Activated naive CD4-positive, alpha-beta T cell treated with anti-CD3 and anti-CD28 coated beads, Interleukin-2, amount 10 ng/mL, durations not matched to agents 7 days and 5 days (primary cell): ENCODE results near the gene EXOC3.

Source experiments
- CTCF ChIA-PET: fragments of 350-600 bp; sonication (Branson Sonifier 250); formaldehyde crosslinking; loops from one replicate; lab custom pipeline; 2021; ENCODE audit warnings: antibody characterized with exemption; lab: Charles Lee
- DNase-seq: peaks from one replicate; pipeline ENCODE4 v3.0.0-alpha.2; 2020
- H3K27ac Mint-ChIP-seq: one replicate; pipeline ENCODE4 v1.8.0; 2021; ENCODE audit warnings: mild to moderate bottlenecking, moderate library complexity, mixed read lengths
- H3K27me3 Mint-ChIP-seq: one replicate; pipeline ENCODE4 v1.8.0; 2021; ENCODE audit warnings: mild to moderate bottlenecking, mixed read lengths
- H3K36me3 Mint-ChIP-seq: one replicate; pipeline ENCODE4 v1.8.0; 2021; ENCODE audit warnings: mixed read lengths
- H3K4me1 Mint-ChIP-seq: one replicate; pipeline ENCODE4 v1.8.0; 2021; ENCODE audit warnings: mixed read lengths
- H3K4me3 Mint-ChIP-seq: one replicate; pipeline ENCODE4 v1.8.0; 2021; ENCODE audit warnings: mild to moderate bottlenecking, moderate library complexity, mixed read lengths
- H3K9me3 Mint-ChIP-seq: one replicate; pipeline ENCODE4 v1.8.0; 2021; ENCODE audit warnings: mixed read lengths

Gene EXOC3

DNA sequence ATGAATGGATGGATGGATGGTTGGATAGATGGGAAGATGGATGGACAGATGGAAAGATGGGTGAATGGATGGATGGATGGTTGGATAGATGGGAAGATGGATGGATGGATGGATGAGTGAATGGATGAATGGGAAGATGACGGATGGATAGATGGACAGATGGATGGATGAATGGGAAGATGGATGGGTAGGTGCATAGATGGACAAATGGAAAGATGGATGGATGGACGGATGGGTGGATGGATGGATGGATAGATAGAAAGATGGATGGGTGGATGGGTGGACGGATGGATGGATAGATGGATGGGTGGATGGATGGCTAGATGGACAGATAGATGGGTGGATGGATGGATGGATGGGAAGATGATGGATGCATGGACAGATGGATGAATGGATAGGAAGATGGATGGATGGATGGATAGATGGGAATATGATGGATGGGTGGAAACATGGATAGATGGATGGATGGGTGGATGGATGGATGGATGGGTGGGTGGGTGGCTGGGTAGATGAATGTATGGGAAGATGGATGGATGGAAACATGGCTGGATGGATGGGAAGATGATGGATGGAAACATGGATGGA is 16.5 kb upstream of the EXOC3 start:
- no peaks in the 10 kb centered on the region for H3K27me3 Mint-ChIP-seq
- no peaks in the 10 kb centered on the region for H3K9me3 Mint-ChIP-seq
- DNase-seq, result no peak
- H3K4me1 Mint-ChIP-seq, result peaks cover 26% of the 10 kb centered on the region
- no peaks in the 10 kb centered on the region for H3K36me3 Mint-ChIP-seq
- CTCF ChIA-PET, result interaction anchor here (0.7 to 3.2 kb wide), 14 partner anchors 12 to 238 kb away, joined by 3 to 44 read pairs (median 4); partner anchors contain the start of gene LRRC14B
- H3K4me3 Mint-ChIP-seq, result no peak overlapping the region
- H3K27ac Mint-ChIP-seq, result no peak overlapping the region

DNA sequence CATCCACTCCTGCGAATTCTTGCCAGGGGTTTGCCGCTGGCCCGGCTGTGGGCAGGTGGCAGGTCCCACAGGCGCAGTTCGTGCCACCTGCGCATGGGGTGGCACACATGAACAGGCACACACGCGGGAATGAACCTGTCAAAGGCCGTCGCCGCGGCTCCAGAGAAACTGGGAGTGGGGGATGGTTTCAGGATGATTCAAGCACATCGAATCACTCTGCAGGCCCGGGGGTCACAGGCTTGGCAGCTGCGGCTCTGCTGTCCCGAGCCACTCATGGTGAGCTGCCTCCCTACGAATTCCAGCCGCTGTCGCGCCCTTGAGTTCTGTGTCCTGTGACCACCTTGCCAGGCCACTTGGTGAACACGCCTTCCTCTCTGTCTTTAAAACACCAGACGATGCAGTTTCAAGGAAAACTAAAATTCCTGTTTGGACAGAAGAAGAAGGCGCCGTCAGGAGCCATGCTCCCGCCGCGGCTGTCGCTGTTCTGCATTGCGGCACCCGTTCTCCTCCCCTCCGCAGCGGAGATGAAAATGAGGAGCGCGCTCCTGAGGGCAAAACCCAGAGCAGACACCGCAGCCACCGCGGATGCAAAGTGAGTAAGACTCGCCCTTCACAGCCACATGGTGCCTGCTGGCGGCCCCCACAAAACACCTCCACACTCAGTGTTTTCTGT is 15.4 kb upstream of the EXOC3 start:
- no peak overlapping the region for H3K4me3 Mint-ChIP-seq
- H3K27ac Mint-ChIP-seq, result no peak overlapping the region
- DNase-seq, result no peak
- H3K36me3 Mint-ChIP-seq, result no peaks in the 10 kb centered on the region
- CTCF ChIA-PET, result interaction anchor here (0.6 to 5.7 kb wide), 7 partner anchors 14 to 239 kb away, joined by 3 to 46 read pairs (median 4); partner anchors contain the start of gene AHRR
- peaks cover 26% of the 10 kb centered on the region for H3K4me1 Mint-ChIP-seq
- no peaks in the 10 kb centered on the region for H3K9me3 Mint-ChIP-seq
- H3K27me3 Mint-ChIP-seq, result no peaks in the 10 kb centered on the region

DNA sequence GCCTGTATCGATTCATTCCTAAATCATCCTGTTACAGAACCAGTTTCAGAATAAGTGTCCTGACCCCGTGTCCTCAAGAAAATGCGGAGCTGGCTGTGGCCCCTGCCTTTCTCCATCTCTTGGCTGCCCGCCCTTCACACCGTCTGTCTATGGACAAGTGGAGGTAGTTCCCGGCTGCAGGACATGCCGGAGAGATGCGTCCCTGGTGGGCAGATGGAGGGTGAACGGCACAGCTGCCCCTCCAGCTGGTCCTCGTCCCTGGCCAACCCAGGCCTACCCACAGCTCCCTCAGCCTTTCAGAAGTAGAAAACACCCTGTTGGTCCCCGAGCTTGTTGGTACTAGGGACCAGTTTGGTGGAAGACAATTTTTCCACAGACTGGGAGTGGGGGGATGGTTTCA is 14.8 kb upstream of the EXOC3 start:
- Mint-ChIP-seq H3K4me3 (no peak overlapping the region), H3K4me1 (peaks cover 21% of the 10 kb centered on the region), H3K36me3 (no peaks in the 10 kb centered on the region), H3K9me3 (no peaks in the 10 kb centered on the region), H3K27ac (no peak overlapping the region), H3K27me3 (no peaks in the 10 kb centered on the region)
- no peak for DNase-seq
- CTCF ChIA-PET, result interaction anchor here (0.9 to 5.7 kb wide), 8 partner anchors 8 to 111 kb away, joined by 3 to 46 read pairs (median 3); partner anchors contain the start of gene AHRR

DNA sequence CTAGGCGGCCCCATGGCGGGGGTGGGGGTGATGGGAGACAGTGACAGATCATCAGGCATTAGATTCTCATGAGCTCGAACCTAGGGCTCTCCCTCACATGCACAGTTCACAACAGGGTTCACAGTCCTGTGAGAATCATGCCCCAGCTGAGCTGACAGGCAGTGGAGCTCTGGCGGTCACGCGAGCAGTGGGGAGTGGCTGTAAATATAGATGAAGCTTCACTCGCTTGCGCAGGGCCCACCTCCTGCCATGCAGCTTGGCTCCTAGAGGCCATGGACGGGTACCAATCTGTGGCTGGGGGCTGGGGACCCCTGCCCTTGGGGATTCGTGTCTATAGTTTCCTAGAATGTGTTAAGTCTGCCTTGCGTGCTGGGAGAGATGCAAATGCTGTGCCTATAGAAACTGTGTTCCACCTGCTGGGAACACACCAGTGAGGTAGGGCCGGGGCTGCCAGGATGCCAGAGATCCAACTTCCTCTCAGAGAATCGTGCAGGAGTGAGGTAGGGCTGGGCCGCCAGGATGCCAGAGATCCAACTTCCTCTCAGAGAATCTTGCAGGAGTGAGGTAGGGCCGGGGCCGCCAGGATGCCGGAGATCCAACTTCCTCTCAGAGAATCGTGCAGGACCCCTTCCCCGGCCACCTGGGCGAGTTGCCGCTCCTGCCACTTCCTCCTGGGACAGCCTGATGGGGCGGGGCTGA is 14.1 kb upstream of the EXOC3 start:
- Mint-ChIP-seq H3K36me3 (no peaks in the 10 kb centered on the region), H3K4me1 (peaks cover 17% of the 10 kb centered on the region), H3K4me3 (no peak overlapping the region), H3K9me3 (no peaks in the 10 kb centered on the region), H3K27me3 (no peaks in the 10 kb centered on the region), H3K27ac (no peak overlapping the region)
- CTCF ChIA-PET, result interaction anchor here (0.9 to 5.7 kb wide), 10 partner anchors 9 to 111 kb away, joined by 3 to 46 read pairs (median 4); partner anchors contain the start of gene AHRR
- DNase-seq, result no peak

DNA sequence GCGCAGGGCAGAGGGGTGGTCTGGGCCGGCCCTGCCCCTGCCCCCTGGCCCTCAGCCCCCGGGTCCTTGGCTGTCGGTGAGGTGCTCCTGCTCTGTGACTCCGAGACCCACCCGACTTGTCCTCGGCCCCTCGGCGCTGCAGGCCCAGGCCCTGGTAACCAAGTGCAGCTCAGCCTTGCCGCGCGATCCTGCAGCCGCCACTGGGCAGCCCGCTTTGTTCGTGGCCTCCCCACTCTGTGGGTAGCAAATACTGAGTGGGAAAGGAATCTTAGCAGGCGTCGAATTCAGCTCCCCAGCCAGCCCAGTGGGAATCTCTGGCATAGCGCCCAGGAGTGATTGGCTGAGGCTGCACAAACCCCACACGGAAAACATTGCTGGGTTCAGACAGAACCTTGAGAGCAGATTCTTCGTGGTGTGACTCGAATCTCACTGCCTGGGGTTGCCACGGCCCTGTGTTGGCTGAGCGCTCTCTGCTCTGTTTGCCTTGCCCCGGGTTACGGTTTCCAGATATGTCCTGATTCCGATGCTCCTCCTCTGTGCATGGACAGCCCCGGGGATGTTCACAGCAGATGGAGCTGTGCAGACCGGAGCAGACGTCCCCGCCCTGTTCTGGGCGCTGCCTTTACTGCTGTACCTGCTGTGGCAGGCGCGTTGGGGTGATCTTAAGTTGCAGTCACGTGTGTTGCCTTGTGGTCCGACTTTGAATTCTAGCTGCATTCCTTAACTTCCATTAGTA is 13.4 kb upstream of the EXOC3 start:
- CTCF ChIA-PET, result interaction anchor here (1.1 to 5.7 kb wide), 8 partner anchors 9 to 148 kb away, joined by 3 to 46 read pairs (median 5); partner anchors contain the start of gene AHRR
- H3K4me3 Mint-ChIP-seq, result no peak overlapping the region
- H3K4me1 Mint-ChIP-seq, result peaks cover 13% of the 10 kb centered on the region
- no peak for DNase-seq
- no peaks in the 10 kb centered on the region for H3K36me3 Mint-ChIP-seq
- H3K27ac Mint-ChIP-seq, result no peak overlapping the region
- H3K9me3 Mint-ChIP-seq, result no peaks in the 10 kb centered on the region
- no peaks in the 10 kb centered on the region for H3K27me3 Mint-ChIP-seq

DNA sequence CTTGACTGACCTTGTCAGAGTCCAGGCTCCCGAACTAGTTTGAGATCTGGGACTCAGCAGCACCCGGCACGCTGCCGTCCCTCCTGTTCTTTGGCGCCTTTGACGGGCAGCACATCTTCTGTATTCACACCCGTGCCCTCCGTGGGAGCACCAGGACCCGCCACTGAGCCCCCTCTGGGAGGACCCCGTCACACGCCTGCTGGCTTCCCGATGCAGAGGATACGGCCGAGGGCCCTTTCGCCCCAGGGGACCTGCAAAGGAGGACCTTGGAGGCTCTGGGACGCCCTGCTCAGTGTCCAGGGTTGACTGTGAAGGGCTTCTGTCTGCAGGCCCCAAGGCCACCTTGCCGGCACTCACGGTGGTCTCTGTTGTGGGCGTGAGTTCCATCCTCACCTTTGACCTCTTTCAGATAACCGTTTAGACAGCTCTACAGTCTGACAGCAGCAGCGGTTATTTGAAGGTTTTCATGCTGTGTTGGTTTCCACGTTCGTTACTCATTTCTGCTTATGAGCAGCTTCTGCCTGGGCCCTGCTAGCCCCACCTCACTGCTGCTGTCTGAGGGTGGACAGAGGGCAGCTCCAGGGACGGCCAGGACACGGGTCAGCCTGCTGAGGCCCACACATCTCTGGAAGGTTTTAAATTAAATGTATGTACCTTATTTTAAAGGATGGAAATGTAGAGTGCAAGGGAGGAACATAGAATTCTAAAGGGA is 12.6 kb upstream of the EXOC3 start:
- Mint-ChIP-seq H3K4me3 (no peak overlapping the region), H3K27ac (no peak overlapping the region), H3K36me3 (no peaks in the 10 kb centered on the region), H3K27me3 (no peaks in the 10 kb centered on the region), H3K9me3 (no peaks in the 10 kb centered on the region), H3K4me1 (peaks cover 8% of the 10 kb centered on the region)
- DNase-seq, result no peak
- CTCF ChIA-PET, result interaction anchor here (0.9 to 5.7 kb wide), 11 partner anchors 15 to 243 kb away, joined by 3 to 46 read pairs (median 4); partner anchors contain the start of gene AHRR

DNA sequence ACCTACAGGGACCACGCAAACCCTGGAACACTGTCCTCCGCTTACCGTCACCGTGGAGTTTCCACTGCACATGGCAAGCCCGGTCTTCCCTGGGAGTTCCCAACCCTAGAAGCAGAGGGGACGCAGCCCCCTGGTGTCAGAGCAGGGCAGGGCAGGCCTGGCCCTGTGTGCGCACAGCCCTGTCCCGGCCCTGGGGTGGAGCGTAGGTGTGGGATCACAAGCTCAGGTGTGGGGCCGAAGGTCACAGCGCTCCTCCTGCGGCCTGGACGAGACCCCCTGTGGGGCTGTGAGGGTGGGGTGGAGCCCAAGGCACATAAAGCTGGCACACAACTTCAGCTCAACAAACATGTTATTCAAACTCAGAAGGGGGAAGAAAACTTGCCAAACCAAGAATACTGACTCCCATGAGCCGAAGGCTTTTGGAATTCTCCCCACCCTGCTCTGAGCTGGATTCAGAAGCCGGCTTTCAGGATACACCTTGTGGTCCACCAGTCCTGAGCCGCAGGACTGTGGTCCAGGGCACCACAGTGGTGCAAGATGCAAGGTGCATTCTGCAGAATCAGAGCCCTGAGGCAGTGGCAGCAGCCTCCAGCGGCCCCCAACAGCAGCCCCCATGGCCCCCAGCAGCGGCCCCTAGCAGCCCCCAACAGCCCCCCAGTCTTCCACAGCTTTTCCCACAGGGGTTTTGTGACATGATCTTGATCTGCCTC is 11.8 kb upstream of the EXOC3 start:
- Mint-ChIP-seq H3K27me3 (no peaks in the 10 kb centered on the region), H3K9me3 (no peaks in the 10 kb centered on the region), H3K27ac (no peak overlapping the region), H3K36me3 (no peaks in the 10 kb centered on the region), H3K4me1 (peaks cover 5% of the 10 kb centered on the region), H3K4me3 (no peak overlapping the region)
- CTCF ChIA-PET, result interaction anchor here (0.9 to 5.7 kb wide), 9 partner anchors 14 to 244 kb away, joined by 3 to 46 read pairs (median 6); partner anchors contain the start of gene AHRR
- peak; percentile 69 for DNase-seq

DNA sequence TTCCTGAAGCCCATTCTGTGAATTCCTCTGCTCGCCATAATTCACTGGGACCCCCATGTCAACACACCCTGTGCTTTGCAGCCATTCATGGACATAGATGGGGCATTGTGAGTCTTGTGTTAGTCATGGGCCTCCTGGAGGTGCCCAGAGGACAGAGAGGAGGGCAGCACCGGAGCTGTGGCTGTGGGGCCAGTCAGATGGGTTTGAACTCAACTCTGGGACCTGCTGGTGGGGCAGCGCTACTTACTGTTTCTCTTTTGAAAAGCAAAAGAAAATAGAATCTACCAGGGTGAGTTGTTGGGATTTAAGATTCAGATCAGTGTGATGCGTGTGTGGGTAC is 11.3 kb upstream of the EXOC3 start:
- no peaks in the 10 kb centered on the region for H3K9me3 Mint-ChIP-seq
- peaks cover 5% of the 10 kb centered on the region for H3K4me1 Mint-ChIP-seq
- H3K27ac Mint-ChIP-seq, result no peak overlapping the region
- H3K4me3 Mint-ChIP-seq, result no peak overlapping the region
- CTCF ChIA-PET, result interaction anchor here (0.9 to 5.7 kb wide), 9 partner anchors 13 to 244 kb away, joined by 3 to 46 read pairs (median 6); partner anchors contain the start of gene AHRR
- DNase-seq, result no peak
- H3K27me3 Mint-ChIP-seq, result no peaks in the 10 kb centered on the region
- H3K36me3 Mint-ChIP-seq, result no peaks in the 10 kb centered on the region

DNA sequence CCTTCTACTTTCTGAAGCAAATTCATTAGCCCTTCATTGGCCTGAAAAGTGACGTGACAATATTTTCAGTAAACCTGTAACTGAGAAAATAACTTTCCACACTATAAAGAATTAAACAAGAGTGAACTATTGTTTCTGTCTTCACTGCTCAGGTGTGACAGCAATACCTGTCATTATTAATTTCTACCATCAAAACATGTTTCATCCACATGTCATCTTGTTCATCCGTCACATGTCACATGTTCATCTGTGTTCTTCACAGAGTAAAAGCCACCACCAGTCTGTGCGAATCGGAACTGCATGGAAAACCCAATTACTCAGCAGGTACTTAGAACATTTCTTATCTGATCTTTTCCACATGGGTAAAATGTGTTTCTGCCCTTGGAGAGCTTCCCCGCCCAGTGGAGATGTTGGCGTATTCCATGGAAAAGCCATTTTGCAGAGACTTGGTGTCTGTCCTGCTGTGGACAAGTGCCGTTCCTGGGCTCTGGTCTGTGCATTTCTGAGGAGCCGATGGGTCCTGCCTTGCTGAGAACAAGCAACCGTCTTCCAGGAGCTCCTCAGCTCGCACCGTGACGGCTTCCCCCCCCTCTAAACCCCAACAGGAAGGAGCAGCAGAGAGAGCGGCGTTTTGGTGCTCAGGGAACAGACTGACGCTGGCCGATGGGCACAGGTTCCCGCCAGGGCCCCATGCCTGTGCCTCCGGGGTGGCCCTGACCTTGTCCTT is 10.6 kb upstream of the EXOC3 start:
- CTCF ChIA-PET, result interaction anchor here (1.2 to 5.7 kb wide), 2 partner anchors 13 to 115 kb away, joined by 3 to 46 read pairs; no protein-coding TSS in a partner anchor
- no peaks in the 10 kb centered on the region for H3K27me3 Mint-ChIP-seq
- DNase-seq, result no peak
- H3K36me3 Mint-ChIP-seq, result no peaks in the 10 kb centered on the region
- H3K4me3 Mint-ChIP-seq, result no peak overlapping the region
- peaks cover 5% of the 10 kb centered on the region for H3K4me1 Mint-ChIP-seq
- H3K9me3 Mint-ChIP-seq, result no peaks in the 10 kb centered on the region
- no peak overlapping the region for H3K27ac Mint-ChIP-seq

DNA sequence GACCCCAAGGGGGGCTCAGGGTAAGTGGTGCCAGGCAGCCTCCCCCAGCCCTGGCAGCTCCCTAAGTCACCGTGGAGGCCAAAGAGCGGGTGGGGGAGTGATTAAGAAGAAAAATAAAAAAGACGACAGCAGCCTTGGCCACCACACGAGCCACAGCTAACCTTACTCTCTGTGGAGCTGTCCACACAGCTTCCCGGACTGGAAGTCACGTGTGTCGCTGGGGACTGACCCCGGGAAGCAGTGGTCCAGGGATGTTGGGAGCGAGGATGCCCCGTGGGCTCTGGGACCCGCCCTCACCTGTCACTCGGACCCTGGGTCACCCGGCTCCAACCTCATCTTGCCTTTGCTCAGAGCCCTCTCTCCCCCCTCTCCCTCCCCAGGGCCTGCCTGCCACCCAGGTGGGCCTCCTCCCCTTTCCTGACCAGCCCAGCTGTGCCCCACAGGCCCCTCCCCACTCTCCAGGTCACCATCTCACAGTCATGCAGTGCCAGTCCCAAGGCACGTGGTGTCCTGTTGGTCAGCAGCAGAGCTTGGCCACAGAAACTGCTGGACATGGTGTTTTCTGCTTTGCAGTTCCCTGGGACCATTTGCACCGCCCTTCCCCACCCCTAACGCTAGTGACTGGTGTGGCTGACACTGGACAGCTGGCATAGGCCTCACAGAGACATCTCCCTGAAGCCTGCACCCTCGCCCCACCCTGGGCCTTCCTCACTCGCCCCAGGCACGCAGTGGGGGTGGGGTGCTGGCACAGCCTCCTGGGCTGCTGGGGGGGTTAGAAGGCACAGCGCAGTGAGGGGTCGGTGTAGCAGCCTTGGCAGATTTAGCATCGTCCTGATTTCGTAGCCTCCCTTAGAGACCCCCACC is 9.8 kb upstream of the EXOC3 start:
- CTCF ChIA-PET, result interaction anchor here (1.2 to 5.7 kb wide), 2 partner anchors 13 to 116 kb away, joined by 3 to 46 read pairs; no protein-coding TSS in a partner anchor
- no peaks in the 10 kb centered on the region for H3K36me3 Mint-ChIP-seq
- H3K4me1 Mint-ChIP-seq, result peaks cover 5% of the 10 kb centered on the region
- H3K27me3 Mint-ChIP-seq, result no peaks in the 10 kb centered on the region
- no peaks in the 10 kb centered on the region for H3K9me3 Mint-ChIP-seq
- DNase-seq, result no peak
- no peak overlapping the region for H3K27ac Mint-ChIP-seq
- H3K4me3 Mint-ChIP-seq, result no peak overlapping the region

DNA sequence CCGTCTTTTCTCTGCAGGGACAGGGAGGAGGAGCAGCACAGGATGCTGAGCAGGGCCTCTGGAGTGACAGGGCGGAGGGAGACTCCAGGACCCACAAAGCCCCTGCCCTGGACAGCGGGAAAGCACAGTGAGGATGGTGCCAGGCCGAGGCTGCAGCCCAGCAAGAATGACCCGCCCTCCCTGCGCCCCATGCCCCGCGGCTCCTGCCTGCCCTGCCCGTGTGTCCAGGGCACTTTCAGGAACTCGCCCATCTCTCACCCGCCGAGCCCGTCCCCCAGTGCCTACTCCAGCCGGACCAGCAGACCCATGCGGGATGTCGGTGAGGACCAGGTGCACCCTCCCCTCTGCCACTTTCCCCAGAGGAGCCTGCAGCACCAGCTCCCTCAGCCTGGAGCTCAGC is 9.1 kb upstream of the EXOC3 start:
- Mint-ChIP-seq H3K27me3 (no peaks in the 10 kb centered on the region), H3K9me3 (no peaks in the 10 kb centered on the region)

More for the DNA sequence above, 9.1 kb upstream of the EXOC3 start:
- CTCF ChIA-PET, result interaction anchor here (0.9 to 1.3 kb wide), 2 partner anchors 13 to 116 kb away, joined by 3 read pairs; no protein-coding TSS in a partner anchor
- Mint-ChIP-seq H3K27ac (no peak overlapping the region), H3K4me3 (no peak overlapping the region), H3K36me3 (no peaks in the 10 kb centered on the region), H3K4me1 (peaks cover 5% of the 10 kb centered on the region)
- no peak for DNase-seq
